ENCODE results near the gene PIGT.

DNA sequence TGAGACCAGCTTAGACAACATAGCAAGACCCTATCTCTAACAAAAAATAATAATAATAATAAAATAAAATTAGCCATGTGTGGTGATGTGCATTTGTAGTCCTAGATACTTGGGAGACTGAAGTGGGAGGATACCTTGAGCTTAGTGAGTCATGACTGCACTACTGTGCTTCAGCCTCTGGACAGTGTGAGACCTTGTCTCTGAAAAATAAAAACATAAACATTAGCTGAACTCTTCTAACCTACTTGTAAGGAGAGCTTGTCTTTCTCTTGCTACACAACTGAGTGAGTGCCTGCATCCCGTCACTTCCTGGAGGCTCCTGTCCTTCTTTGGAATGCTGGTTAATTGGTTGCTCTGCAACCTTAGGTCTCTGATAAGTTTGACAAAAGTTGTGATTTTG lies 13.0 kb upstream of the PIGT start:
- TF ChIP-seq, protein P1, sequence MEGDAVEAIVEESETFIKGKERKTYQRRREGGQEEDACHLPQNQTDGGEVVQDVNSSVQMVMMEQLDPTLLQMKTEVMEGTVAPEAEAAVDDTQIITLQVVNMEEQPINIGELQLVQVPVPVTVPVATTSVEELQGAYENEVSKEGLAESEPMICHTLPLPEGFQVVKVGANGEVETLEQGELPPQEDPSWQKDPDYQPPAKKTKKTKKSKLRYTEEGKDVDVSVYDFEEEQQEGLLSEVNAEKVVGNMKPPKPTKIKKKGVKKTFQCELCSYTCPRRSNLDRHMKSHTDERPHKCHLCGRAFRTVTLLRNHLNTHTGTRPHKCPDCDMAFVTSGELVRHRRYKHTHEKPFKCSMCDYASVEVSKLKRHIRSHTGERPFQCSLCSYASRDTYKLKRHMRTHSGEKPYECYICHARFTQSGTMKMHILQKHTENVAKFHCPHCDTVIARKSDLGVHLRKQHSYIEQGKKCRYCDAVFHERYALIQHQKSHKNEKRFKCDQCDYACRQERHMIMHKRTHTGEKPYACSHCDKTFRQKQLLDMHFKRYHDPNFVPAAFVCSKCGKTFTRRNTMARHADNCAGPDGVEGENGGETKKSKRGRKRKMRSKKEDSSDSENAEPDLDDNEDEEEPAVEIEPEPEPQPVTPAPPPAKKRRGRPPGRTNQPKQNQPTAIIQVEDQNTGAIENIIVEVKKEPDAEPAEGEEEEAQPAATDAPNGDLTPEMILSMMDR (IDR thresholded peaks at IDR 0.05) = no peak
- no peak for TF ChIP-seq POLR2A (IDR thresholded peaks at IDR 0.05)
